HG03196 (cell line): ENCODE measurements around the gene CCSER2.
"Not testable (repeated sequence)": the region's sequence is repeated elsewhere in the genome, so short reads cannot be mapped to it uniquely, and the experiment has no call there.

Experiments
- ATAC-seq: cut with Tn5 transposase; IDR thresholded peaks from one replicate; pipeline ENCODE4 v1.9.1; 2021; ENCODE audit not compliant: unreplicated experiment

The CCSER2 gene

GRCh38 chr10:84511709-84512285 is 183.4 kb downstream of the CCSER2 start:
- ATAC-seq: no peak

GRCh38 chr10:84517554-84517953 is 189.2 kb downstream of the CCSER2 start:
- no peak for ATAC-seq

GRCh38 chr10:84519235-84519634 is 190.8 kb downstream of the CCSER2 start:
- ATAC-seq: no peak

GRCh38 chr10:84521013-84521412 is 192.6 kb downstream of the CCSER2 start:
- no peak for ATAC-seq

GRCh38 chr10:84521468-84521867 is 193.1 kb downstream of the CCSER2 start:
- ATAC-seq: no peak

- no peak for ATAC-seq
Measured at GRCh38 chr10:84522612-84523462, 194.4 kb downstream of the CCSER2 start.

GRCh38 chr10:84523526-84523925 is 195.1 kb downstream of the CCSER2 start:
- ATAC-seq: no peak

- no peak for ATAC-seq
Measured at GRCh38 chr10:84524435-84524834, 196.0 kb downstream of the CCSER2 start.

GRCh38 chr10:84525120-84525806 is 196.9 kb downstream of the CCSER2 start:
- no peak for ATAC-seq

- not testable (repeated sequence) for ATAC-seq
Measured at GRCh38 chr10:84525807-84526182, 197.4 kb downstream of the CCSER2 start.

- ATAC-seq: not testable (repeated sequence)
Measured at GRCh38 chr10:84527386-84527785, 199.0 kb downstream of the CCSER2 start.

GRCh38 chr10:84528526-84528925 is 200.1 kb downstream of the CCSER2 start:
- ATAC-seq: not testable (repeated sequence)

GRCh38 chr10:84530724-84531325 is 202.4 kb downstream of the CCSER2 start:
- no peak for ATAC-seq

GRCh38 chr10:84531396-84531795 is 203.0 kb downstream of the CCSER2 start:
- ATAC-seq: no peak

- ATAC-seq: no peak
Measured at GRCh38 chr10:84534168-84534567, 205.8 kb downstream of the CCSER2 start.

- peak; percentile 76 for ATAC-seq
Measured at GRCh38 chr10:84537447-84537931, 209.1 kb downstream of the CCSER2 start.

- ATAC-seq: no peak
Measured at GRCh38 chr10:84538036-84538435, 209.6 kb downstream of the CCSER2 start.

- ATAC-seq: no peak
Measured at GRCh38 chr10:84539216-84539615, 210.8 kb downstream of the CCSER2 start.

GRCh38 chr10:84540022-84540616 is 211.7 kb downstream of the CCSER2 start:
- ATAC-seq: no peak

GRCh38 chr10:84540617-84541288 is 212.4 kb downstream of the CCSER2 start:
- peak; percentile 80 for ATAC-seq
